HG02798 (cell line): ENCODE data around the gene CROCC2.

ENCODE experiments used
- ATAC-seq: cut with Tn5 transposase; IDR thresholded peaks from one replicate; pipeline ENCODE4 v1.9.1; 2021; ENCODE audit warnings: mild to moderate bottlenecking; ENCODE audit not compliant: unreplicated experiment, poor library complexity

CROCC2 gene

GRCh38 chr2:240932001-240932723, 26.0 kb downstream of the CROCC2 start:
- ATAC-seq: no peak

- ATAC-seq: no peak
Observed at GRCh38 chr2:240932724-240933047, 26.6 kb downstream of the CROCC2 start.

DNA sequence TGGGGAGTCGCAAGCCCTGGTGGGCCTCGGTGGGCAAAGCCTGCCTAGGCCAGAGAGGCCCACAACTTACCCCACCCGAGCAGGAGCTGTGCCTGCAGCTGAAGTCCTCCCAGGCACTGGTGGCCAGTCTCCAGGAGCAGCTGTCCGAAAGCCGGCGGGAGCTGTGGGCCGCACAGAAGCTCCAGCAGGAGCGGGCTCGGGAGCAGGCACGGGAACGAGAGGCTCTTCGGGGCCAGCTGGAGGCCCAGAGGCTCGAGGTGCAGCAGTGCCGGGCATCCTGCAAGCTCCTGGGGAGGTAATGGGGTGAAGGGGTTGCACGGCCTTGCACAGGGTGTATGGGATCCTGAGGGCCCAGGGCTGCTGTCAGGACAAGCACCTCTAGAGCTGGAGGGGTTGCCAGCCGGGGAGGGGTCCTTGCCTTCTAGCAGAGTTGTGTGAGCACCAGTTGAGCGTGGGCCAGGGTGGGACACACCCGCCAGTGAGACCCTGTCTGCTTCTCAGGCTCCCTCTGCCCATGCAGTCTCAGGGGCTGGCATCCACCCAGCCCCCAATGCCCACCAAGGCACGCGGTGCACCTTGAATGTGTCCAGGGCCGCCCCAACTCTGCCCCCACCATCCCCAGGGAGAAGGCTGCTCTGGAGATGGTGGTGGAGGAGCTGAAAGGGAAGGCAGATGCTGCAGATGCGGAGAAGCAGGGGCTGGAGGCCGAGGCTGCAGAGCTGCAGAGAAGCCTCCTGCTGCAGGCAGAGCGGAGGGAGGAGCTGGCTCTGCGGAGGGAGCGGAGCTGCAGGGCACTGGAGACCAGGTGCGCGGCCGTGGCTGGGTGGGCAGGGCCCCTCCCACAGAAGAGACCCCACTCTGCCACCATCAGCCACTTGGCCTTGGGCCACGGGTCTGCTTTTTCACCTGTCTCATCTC, 27.2 kb downstream of the CROCC2 start:
- no peak for ATAC-seq

- ATAC-seq: no peak
Observed at GRCh38 chr2:240933966-240934700, 28.0 kb downstream of the CROCC2 start.

DNA sequence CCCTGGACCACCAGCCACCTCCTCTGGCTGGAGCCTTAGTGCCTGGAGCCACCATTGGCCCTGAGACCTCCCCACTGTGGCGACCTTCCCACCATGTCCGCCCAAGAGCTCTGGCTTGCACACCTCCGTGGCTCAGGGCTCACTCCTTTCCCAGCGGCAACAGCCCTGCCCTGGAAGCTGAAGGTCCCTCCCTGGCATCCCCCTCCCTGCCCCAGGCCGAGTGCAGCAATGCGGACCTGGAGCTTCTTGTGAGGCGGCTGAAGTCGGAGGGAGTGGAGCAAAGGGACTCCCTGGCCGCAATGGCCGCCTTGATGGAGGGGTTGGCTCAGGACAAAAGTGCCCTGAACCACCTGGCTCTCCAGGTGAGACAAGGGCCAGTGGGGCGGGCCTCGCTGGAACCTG, 28.6 kb downstream of the CROCC2 start:
- ATAC-seq: no peak

GRCh38 chr2:240935103-240935876, 29.2 kb downstream of the CROCC2 start:
- ATAC-seq: no peak

DNA sequence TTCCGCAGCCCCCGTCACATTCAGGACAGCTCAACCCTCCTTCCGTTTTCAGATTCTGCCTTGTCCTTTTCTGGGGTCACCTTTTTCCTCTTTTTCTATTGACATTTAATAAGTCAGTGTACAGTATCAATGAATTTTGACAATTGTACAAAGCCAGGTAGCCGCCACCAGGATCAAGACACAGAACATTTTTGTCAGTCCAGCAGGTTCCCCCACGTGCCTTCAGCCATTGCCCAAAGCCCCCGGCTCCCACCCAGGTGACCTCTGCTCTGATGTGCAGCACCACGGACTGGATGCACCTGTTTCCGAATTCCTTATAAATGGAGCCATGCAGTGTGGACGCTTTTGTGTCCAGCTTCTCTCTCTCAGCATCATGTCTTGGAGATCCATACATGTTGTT, 30.0 kb downstream of the CROCC2 start:
- ATAC-seq: no peak

- ATAC-seq: no peak
Observed at GRCh38 chr2:240946046-240946445, 39.9 kb downstream of the CROCC2 start.

GRCh38 chr2:240946654-240947053, 40.5 kb downstream of the CROCC2 start:
- no peak for ATAC-seq

DNA sequence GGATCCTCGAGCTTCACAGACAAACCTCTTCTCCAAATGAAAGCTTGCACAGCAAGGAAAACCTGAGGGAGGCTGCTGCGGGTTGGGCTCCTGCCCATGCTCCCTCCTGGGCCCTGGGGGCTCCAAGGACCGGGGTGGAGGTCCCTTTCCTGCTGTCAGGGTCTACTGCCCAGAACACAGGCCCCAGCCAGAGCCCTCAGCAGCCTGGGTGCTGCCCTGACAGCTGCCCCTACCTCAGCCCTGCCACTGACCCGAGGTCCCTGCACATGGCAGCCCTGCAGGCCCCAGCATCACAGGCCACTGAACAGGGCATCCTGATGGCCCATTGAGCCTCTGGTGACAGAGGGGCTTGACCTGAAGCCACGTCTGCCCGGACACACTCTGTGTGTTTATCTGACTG, 41.0 kb downstream of the CROCC2 start:
- ATAC-seq: no peak

DNA sequence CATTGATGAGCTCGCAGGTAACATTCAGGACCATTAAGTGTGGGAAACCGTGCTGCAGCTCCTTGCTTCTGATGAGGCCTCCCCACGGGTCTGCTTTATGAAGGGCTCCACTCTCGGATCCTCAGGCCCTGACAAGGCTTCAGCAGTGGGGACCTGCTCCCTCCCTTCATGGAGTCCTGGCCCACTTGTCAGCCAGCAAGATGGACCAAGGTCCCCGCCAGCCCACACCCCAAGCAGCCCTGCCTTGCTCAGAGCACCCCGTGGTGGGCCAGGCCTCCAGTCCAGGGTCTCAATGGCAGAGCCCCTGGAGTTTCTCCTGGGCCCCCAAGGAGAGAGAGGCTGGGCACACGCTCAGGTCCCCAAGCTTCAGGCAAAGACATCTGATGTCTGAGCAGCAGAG, 41.5 kb downstream of the CROCC2 start:
- no peak for ATAC-seq

- no peak for ATAC-seq
Observed at GRCh38 chr2:240948086-240948485, 42.0 kb downstream of the CROCC2 start.

DNA sequence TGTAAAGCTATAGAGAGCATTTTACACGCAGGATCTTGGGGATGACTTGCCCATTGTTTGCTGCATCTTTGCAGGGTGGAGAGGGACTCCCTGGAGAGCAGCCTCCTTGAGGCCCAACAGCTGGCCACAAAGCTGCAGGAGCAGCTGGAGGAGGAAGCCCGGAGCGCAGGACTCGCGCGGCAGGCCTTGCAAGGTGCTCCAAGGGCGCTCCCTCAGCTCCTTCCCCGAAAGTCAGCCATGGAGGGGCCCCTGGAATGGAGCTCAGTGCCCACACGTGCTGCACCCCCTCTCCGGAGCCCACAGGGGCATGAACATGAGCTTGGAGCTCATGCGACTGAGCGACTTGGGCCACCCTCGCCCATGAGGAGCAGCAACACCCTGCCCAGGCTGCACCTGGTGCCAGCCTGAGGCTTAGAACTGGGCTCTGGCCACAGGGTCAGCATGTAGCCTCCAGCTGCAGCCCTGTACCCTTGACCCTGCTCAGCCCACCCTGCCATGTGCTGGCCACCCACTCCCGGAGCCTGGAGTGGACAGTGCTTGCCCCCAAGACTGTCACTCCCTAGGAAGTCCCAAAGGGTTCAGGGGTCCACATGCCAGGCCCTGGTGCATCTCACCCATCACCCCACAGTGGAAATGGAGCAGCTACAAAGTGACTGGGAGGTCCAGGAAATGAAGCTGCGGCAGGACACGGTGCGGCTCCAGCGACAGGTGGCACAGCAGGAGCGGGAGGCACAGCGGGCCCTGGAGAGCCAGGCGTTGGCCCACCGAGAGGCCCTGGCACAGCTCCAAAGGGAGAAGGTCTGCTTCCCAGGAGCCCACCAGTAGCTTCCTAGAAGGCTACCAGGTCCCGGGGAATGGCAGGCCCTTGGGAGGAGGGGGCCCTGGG, 43.0 kb downstream of the CROCC2 start:
- ATAC-seq: no peak

GRCh38 chr2:240949791-240950705, 43.9 kb downstream of the CROCC2 start:
- ATAC-seq: no peak

GRCh38 chr2:240951045-240951594, 45.0 kb downstream of the CROCC2 start:
- ATAC-seq: no peak

- no peak for ATAC-seq
Observed at GRCh38 chr2:240952496-240953246, 46.5 kb downstream of the CROCC2 start.
